Articular chondrocyte of knee joint (primary cell): ENCODE data around the gene HDDC3. TPM values are rescaled to one million over a fixed set of nuclear protein-coding genes. Genes with fewer than 3 reads are reported as not detected.

Source experiments
- small RNA-seq: library from RNA; depleted of rRNA; stranded (forward); fragments of <200 nt; gene quantifications from one replicate; pipeline ENCODE3, GENCODE V24; 2012
- total RNA-seq: library from RNA; depleted of rRNA; stranded (reverse); fragments of >200 nt; gene quantifications from 2 replicates; pipeline ENCODE4 v1.2.3, GENCODE V29; 2012

The HDDC3 gene, protein sequence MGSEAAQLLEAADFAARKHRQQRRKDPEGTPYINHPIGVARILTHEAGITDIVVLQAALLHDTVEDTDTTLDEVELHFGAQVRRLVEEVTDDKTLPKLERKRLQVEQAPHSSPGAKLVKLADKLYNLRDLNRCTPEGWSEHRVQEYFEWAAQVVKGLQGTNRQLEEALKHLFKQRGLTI
- 7.7 and 8.9 TPM in 2 replicates for total RNA-seq

GRCh38 chr15:90931828-90932659 is at the start of gene HDDC3:
Gene HDDC3, minus strand, starts transcription at chr15:90932549. Its CDS starts 9 bp downstream, at chr15:90932540.

GRCh38 chr15:90954712-90955623 is 22.6 kb upstream of the HDDC3 start, which contains the start of gene RCCD1:
Gene RCCD1, plus strand, starts transcription at chr15:90954884. Its CDS starts 1,851 bp downstream, at chr15:90956735.

GRCh38 chr15:90934949-90935751 is 2.8 kb upstream of the HDDC3 start, which contains the start of gene UNC45A:
Gene UNC45A, plus strand, starts transcription at chr15:90935285. Its CDS starts 40 bp downstream, at chr15:90935325.

GRCh38 chr15:90902840-90903732 is 29.3 kb downstream of the HDDC3 start, which contains the start of gene MAN2A2:
Gene MAN2A2, plus strand, starts transcription at chr15:90903302. Its CDS starts 906 bp downstream, at chr15:90904208.

GRCh38 chr15:90883976-90884718 is 48.2 kb downstream of the HDDC3 start, which contains the start of gene FES:
Gene FES, plus strand, starts transcription at chr15:90884504. Its CDS starts 542 bp downstream, at chr15:90885046.

Small RNA genes lying within 50 kb of the gene (small RNA-seq; reads per million reads assigned to genes)
- not detected for gene RF00019

Other genes with a start within 250 kb of the HDDC3 start
- gene BLM, start 215.2 kb downstream of the HDDC3 start, total RNA-seq: 2.2 and 3.5 TPM in 2 replicates
- gene FURIN, start 64.0 kb downstream of the HDDC3 start, total RNA-seq: 28.3 and 40.0 TPM in 2 replicates
- 26.1 and 27.6 TPM in 2 replicates for gene FES, start 48.0 kb downstream of the HDDC3 start, total RNA-seq
- 8.2 and 9.3 TPM in 2 replicates for gene MAN2A2, start 29.2 kb downstream of the HDDC3 start, total RNA-seq
- 67.1 and 67.7 TPM in 2 replicates for gene UNC45A, start 2.7 kb upstream of the HDDC3 start, total RNA-seq
- 9.8 and 11.1 TPM in 2 replicates for gene RCCD1, start 22.3 kb upstream of the HDDC3 start, total RNA-seq
- gene PRC1, start 62.0 kb upstream of the HDDC3 start, total RNA-seq: 53.7 and 89.8 TPM in 2 replicates
- 7.5 and 8.0 TPM in 2 replicates for gene VPS33B, start 90.0 kb upstream of the HDDC3 start, total RNA-seq
- gene SV2B, start 167.7 kb upstream of the HDDC3 start, total RNA-seq: under 0.01 TPM in 1 of 2 replicates, not detected in the other